22Rv1 (cell line): ENCODE results near the gene ARHGDIB.

Experiments
- H3K27ac ChIP-seq: fragments of 450-650 bp; 2 replicates; pipeline ENCODE4 v1.5.1; 2017
- CTCF ChIP-seq: fragments of 450-650 bp; IDR thresholded peaks from 2 replicates; pipeline ENCODE4 v1.5.1; 2017; ENCODE audit warnings: mild to moderate bottlenecking
- ZFX ChIP-seq: fragments of 450-650 bp; IDR thresholded peaks from 2 replicates; pipeline ENCODE4 v1.6.1; 2017; ENCODE audit warnings: antibody characterized with exemption, borderline replicate concordance

The ARHGDIB gene

DNA sequence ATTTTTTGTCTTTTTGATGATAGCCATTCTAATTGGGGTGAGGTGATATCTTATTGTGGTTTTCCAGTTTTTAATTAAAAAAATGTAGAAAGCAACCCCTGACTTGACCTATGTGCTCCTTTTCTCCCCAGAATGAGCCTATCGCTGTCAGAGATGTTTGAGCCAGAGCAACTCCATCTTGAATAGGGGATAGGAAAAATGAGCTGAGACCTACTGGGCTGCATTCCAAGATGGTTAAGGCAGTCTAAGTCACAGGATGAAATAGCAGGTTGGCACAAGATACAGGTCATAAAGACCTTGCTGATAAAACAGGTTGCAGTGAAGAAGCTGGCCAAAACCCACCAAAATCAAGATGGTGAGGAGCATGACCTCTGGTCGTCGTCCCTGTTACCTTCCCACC is 36.9 kb downstream of the ARHGDIB start:
- TF ChIP-seq ZFX (no peak), CTCF (no peak)
- H3K27ac ChIP-seq: no peak overlapping the region

DNA sequence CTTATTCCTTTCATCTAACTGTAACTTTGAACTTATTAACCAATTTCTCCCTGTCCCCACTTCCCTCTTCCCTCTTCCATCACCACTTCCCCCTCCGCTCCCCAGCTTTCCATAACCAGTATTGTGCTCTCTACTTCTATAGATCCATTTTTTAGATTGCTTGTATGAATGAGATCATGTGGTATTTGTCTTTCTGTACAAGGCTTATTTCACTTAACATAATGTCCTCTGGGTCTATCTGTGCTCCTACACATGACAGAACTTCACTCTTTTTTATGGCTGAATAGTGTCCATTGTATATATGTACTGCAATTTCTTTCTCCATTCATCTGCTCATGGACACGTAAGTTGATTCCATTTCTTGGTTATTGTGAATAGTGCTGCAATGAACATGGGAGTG is 37.5 kb downstream of the ARHGDIB start:
- H3K27ac ChIP-seq: no peak overlapping the region
- TF ChIP-seq ZFX: no peak

DNA sequence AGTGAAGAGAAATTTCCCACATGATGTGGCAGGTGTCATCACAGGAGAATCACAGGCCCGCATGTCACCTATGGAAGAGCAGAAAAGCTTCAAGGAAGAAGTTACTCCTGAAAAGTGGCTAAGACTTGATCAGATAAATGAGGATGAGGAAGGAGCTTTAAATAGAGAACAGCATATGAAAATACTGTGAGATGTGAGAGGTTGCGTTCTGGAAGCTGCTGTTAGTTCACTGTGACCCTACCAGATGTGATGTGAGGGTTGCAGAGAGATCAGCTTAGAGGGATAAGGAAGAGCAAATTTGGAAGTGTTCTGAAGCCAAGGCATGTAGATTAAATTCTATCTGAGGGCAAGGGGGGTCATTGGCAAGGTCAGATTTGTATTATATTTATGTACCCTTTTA is 40.2 kb downstream of the ARHGDIB start:
- TF ChIP-seq ZFX (no peak), CTCF (no peak)
- H3K27ac ChIP-seq: no peak overlapping the region

DNA sequence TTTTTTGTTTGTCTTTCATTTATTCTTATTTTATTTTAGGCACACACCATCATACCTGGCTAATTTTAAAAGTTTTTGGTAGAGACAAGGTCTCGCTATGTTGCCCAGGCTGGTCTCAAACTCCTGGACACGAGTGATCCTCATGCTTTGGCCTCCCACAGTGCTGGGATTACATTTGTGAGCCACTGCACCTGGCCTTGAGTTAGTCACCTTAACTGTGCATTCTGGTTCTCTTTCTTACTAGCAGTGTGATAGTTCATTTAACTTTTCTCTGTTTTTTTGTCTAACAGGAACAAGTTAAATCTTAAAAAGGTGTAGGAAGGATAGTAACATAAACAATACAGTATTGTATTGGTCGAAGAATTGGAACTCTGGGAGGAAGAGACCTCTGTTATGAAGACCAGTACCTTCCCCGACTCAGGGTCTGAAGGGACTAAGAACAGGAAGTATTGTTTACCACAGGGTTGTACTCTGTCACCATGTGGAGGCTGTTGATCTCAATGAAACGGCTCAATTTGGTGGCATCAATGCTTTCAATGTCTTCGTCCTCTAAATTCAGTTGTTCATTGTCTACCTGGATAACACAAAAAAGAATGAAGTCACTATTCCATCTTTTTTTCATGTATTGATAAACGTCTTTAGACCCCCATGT is 40.8 kb downstream of the ARHGDIB start:
- no peak for TF ChIP-seq ZFX
- TF ChIP-seq CTCF: no peak
- H3K27ac ChIP-seq: no peak overlapping the region

DNA sequence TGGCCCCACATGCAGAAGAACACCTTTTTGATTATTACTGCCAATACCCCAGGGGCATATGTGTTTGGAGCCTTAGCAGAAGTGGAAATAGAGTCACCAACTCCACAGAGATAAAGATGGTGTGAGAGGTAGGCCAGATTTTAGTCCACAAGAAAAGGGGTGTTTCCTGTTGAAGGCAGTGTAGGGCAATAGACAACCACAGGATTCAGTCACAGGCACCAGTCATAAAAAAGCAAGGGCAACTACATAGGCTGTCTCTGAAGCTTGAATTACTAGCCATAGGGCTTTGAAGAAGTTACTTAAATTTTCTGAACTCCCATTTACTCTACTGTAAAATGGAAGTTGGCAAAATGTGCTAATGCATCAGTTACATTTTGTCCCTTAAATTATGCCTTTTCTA is 41.9 kb downstream of the ARHGDIB start:
- TF ChIP-seq ZFX: no peak
- no peak for TF ChIP-seq CTCF
- H3K27ac ChIP-seq: no peak overlapping the region

DNA sequence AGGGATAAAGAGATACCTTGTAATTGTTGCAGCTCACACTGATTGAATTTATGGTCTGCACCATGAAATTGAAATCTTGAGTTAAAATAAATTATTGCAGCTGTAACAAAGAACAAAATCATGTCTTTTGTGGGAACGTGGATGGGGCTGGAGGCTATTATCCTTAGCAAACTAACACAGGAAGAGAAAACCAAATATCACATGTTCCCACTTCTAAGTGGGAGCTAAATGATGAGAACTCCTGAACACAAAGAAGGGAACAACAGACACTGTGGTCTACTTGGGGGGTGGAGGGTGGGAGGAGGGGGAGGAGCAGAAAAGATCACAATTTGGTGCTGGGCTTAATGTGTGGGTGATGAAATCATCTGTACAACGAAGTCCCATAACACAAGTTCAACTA is 45.7 kb downstream of the ARHGDIB start:
- H3K27ac ChIP-seq: no peak overlapping the region
- no peak for TF ChIP-seq CTCF
- no peak for TF ChIP-seq ZFX

DNA sequence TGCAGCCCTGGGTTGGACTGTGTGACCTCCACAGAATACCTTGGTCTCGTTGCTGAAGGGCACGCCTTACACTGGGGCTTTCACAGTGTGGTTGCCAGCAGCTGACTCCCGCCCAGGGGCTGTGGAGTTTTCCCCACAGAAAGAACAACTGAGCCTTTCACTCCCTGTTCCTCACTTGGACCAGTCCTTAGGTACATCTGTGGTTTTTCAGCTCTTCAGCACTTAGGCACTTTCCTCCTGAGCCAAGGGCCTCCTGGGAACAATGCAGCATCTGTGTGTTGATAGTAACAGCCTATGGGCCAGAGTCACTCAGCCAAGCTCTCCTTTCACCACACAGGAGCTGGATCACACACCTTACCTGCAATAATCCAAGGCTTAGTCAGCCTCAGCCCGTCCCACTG is 48.0 kb downstream of the ARHGDIB start:
- TF ChIP-seq CTCF (no peak), ZFX (no peak)
- no peak overlapping the region for H3K27ac ChIP-seq

DNA sequence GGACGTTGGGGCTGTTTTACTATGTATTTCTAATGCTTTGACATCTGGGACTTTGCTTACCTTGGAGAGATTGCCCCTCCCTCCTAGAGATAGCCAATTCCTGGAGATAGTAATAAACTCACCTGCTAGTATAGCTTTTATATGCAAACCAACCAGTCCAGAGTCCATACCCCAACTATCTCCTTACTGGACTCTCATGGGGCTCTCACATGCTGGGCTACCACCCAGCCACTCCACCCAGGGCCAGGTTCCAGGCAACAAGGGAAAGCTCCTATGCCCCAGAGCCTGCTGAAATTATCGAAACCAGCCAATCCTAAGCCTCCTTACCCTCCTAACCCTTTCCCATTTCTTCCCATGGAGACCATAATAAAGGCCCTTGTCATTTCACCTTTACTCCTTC is 50.3 kb downstream of the ARHGDIB start:
- no peak overlapping the region for H3K27ac ChIP-seq
- TF ChIP-seq CTCF (no peak), ZFX (no peak)
